Psoas muscle (tissue), 8 donors: ENCODE data around the gene PABPC4L. TPM values are rescaled to one million over a fixed set of nuclear protein-coding genes. Genes with fewer than 3 reads are reported as not detected.

Experiments used
- ATAC-seq, 4 donors: fragments of 200-7000 bp; cut with Tn5 transposase; one replicate each; pipeline ENCODE4 v1.9.1; 2020; ENCODE audit warnings: moderate library complexity in 3 of 4, mild to moderate bottlenecking in 2 of 4
- DNase-seq, 2 donors: peaks; one replicate each; pipeline ENCODE4 v3.0.0-alpha.2; 2020
- H3K27ac ChIP-seq: fragments of 200-600 bp; one replicate; pipeline ENCODE4 v1.8.0; 2022
- H3K27me3 ChIP-seq, 3 donors: fragments of 200-600 bp in 1 of 3; one replicate each; pipeline versions ENCODE4 v1.6.1 to v1.8.0; 2013 to 2022; ENCODE audit warnings: low read length in 2 of 3, mild to moderate bottlenecking in 2 of 3, moderate library complexity in 1 of 3; ENCODE audit not compliant: insufficient read depth in 3 of 3
- H3K36me3 ChIP-seq, 2 donors: fragments of 200-600 bp in 1 of 2; one replicate each; pipeline versions ENCODE4 v1.6.1 to v1.8.0; 2013 to 2022; ENCODE audit warnings: low read depth in 1 of 2, mild to moderate bottlenecking in 1 of 2, moderate library complexity in 1 of 2; ENCODE audit not compliant: insufficient read depth in 1 of 2
- H3K4me1 ChIP-seq: fragments of 200-600 bp; one replicate; pipeline ENCODE4 v1.8.0; 2022
- H3K4me3 ChIP-seq: fragments of 200-600 bp; one replicate; pipeline ENCODE4 v1.8.0; 2022; ENCODE audit warnings: mild to moderate bottlenecking
- H3K9me3 ChIP-seq: fragments of 200-600 bp; one replicate; pipeline ENCODE4 v1.8.0; 2022
- WGBS, 3 donors: extraction: QIAGEN DNeasy Blood & Tissue Kit; methylation state at CpG; one replicate each; pipeline versions ENCODE4 v1.1.6 to v1.1.7; 2013; 5-methylcytosine and 5-hydroxymethylcytosine counted together
- intact Hi-C, 2 donors: fragments of 100-400 bp; cut with DNase I; formaldehyde crosslinking; loops; one replicate each; pipeline versions ENCODE4 v1.11.0 to v1.14.2; 2022
- polyA plus RNA-seq, 3 donors: library from polyadenylated mRNA; stranded (reverse); fragments of 200-250 nt; gene quantifications; one replicate each; pipeline ENCODE4 v1.2.3, GENCODE V29; 2013
- total RNA-seq, 4 donors: library from RNA; stranded (reverse); fragmentation: NEBNext Ultra II Directional in 2 of 4; extraction: Animal tissue kit (Norgen Biotek cat#: 25700) in 2 of 4; gene quantifications; one replicate each; pipeline versions ENCODE4 v1.2.1 to v1.2.4, GENCODE V29; 2021 to 2023
- TF ChIP-seq, protein P1 (sequence below): fragments of 200-600 bp; IDR thresholded peaks from one replicate; pipeline ENCODE4 v1.8.0; 2022; ENCODE audit warnings: antibody characterized with exemption
- donor health status: healthy with polysubstance abuse.
- donor health status: DM: no; HTN: no; CAD: no; lungs with moderate emphysema.
- donor health status: Bipolar disorder and iron deficiency.
- donor health status: healthy.
- donor health status: DM: yes; HTN: yes; CAD: no.
- donor health status: DM: no; HTN: no; CAD: no.
- donor health status: DM: no; HTN: no; CAD: no.
- donor health status: DM: yes; HTN: yes; CAD: no.

PABPC4L gene
- total and polyA plus RNA-seq, 7 donors: 0.14 to 0.75 (median 0.23) TPM

DNA sequence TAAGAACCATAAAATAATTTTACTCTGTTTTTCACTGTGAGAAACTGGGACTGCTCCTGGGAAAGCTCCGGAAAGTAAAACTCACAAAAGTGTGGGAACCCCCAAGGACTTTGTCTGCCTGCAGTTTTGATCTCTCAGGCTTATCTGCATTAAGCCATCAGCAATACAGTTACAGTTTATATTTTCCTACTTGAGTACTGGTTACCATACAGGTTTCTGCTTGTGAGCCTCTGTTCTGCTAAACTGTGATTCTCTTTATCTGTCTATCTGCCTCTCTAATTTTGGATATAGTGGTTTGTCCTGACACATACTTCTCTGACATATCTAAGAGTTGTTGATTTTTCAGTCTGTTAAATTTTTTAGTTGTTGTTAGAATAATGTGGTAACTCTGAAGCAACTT lies 11.6 kb downstream of the PABPC4L start:
- intact Hi-C loops: no loop called here
- no peaks in the 10 kb centered on the region for H3K36me3 ChIP-seq
- H3K9me3 ChIP-seq: no peaks in the 10 kb centered on the region
- ATAC-seq (no peak), DNase-seq (no peak)
- TF ChIP-seq, protein P1, sequence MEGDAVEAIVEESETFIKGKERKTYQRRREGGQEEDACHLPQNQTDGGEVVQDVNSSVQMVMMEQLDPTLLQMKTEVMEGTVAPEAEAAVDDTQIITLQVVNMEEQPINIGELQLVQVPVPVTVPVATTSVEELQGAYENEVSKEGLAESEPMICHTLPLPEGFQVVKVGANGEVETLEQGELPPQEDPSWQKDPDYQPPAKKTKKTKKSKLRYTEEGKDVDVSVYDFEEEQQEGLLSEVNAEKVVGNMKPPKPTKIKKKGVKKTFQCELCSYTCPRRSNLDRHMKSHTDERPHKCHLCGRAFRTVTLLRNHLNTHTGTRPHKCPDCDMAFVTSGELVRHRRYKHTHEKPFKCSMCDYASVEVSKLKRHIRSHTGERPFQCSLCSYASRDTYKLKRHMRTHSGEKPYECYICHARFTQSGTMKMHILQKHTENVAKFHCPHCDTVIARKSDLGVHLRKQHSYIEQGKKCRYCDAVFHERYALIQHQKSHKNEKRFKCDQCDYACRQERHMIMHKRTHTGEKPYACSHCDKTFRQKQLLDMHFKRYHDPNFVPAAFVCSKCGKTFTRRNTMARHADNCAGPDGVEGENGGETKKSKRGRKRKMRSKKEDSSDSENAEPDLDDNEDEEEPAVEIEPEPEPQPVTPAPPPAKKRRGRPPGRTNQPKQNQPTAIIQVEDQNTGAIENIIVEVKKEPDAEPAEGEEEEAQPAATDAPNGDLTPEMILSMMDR: no peak
- 0 to 52% (median 41%) methylated on average over 1 of the region's 1 CpG for WGBS, 3 donors
- no peaks in the 10 kb centered on the region for H3K4me1 ChIP-seq
- no peak overlapping the region for H3K27ac ChIP-seq
- H3K4me3 ChIP-seq: no peak overlapping the region
- H3K27me3 ChIP-seq: no peaks in the 10 kb centered on the region

DNA sequence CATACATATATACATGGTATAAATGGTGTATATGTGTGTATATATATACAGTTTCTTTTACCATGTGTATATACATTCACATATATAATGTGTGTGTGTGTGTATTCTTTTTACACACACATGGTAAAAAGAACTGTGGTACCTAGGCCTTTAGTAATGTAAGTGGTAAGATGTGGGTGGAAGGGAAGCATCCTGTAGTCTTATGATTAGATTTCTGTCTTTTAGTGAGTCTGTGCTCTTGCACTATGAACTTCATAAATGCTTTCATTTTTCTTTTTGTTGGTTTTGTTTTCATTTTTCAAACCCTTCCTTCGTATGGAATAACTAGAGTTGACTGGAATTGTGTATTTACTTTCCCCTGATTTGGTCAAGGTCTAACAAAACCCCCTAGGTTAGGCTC lies 12.1 kb downstream of the PABPC4L start:
- Histone ChIP-seq H3K27ac (no peak overlapping the region), H3K4me1 (no peaks in the 10 kb centered on the region), H3K36me3 (no peaks in the 10 kb centered on the region), H3K9me3 (no peaks in the 10 kb centered on the region), H3K4me3 (no peak overlapping the region), H3K27me3 (no peaks in the 10 kb centered on the region)
- DNase-seq (no peak), ATAC-seq (no peak)
- TF ChIP-seq, protein P1: no peak
- 66 to 77% (median 74%) methylated on average over 1 of the region's 1 CpG for WGBS, 3 donors
- intact Hi-C loops: no loop called here

DNA sequence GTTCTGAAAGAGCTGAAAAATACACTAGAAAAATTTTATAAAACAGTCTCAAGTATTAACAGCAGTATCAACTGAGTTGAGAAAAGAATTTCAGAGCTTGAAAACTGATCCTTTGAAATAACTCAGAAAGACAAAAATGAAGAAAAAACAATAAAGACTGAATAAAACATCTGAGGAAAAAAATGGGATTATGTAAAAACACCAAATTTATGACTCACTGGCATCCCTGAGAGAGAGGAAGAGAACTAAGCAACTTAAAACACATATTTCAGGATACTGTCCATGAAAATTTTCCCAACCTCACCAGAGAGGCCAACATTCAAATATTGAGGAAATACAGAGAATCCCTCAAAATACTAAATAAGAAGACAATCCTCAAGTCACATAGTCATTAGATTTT lies 22.9 kb downstream of the PABPC4L start:
- DNase-seq (no peak), ATAC-seq (no peak)
- TF ChIP-seq, protein P1: no peak
- Histone ChIP-seq H3K27ac (no peak overlapping the region), H3K4me3 (no peak overlapping the region), H3K36me3 (no peaks in the 10 kb centered on the region), H3K9me3 (peaks cover 5% of the 10 kb centered on the region), H3K4me1 (no peaks in the 10 kb centered on the region), H3K27me3 (no peaks in the 10 kb centered on the region)
- intact Hi-C loops: no loop called here

DNA sequence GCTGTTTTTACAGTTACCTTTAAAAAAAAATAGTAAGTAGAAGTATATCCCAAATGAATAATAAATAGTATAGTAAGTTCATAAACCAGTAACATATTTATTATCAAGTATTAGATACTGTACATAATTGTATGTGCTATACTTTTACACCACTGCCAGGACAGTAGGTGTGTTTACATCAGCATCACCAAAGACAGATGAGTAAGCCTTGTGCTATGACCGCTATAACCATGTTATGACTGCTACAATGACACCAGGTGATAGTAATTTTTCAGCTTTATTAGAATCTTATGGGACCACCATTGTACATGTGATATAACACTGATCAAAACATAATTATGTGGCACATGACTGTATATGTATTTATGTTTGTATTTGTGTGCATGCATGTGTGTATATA lies 27.3 kb downstream of the PABPC4L start:
- intact Hi-C loops: no loop called here
- H3K4me3 ChIP-seq: no peak overlapping the region
- no peaks in the 10 kb centered on the region for H3K36me3 ChIP-seq
- TF ChIP-seq, protein P1: no peak
- no peak for DNase-seq
- ATAC-seq: no peak
- 92 to 95% (median 93%) methylated on average over 1 of the region's 1 CpG for WGBS, 3 donors
- no peaks in the 10 kb centered on the region for H3K4me1 ChIP-seq
- peaks cover 5% of the 10 kb centered on the region for H3K9me3 ChIP-seq
- H3K27me3 ChIP-seq: no peaks in the 10 kb centered on the region
- no peak overlapping the region for H3K27ac ChIP-seq

DNA sequence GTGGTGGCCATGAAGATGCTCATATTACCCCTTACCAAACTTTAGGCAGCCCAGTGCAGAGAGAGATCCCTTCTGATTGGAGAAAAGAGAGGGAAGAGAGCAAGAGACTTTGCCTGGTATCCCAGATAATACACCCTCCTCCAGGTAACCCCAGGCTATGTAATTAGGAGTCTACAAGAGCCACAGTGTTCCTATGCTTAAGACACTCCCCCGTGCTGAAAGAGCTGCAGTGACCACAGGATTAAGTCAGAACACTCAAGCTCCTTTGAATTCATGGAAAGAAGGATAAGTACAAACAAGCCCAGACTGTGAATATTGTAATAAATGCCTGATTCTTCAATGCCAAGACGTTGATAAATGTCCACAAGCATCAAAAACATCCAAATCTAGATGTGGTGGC lies 41.4 kb downstream of the PABPC4L start:
- no peaks in the 10 kb centered on the region for H3K27me3 ChIP-seq
- no peaks in the 10 kb centered on the region for H3K9me3 ChIP-seq

More for the DNA sequence above, 41.4 kb downstream of the PABPC4L start:
- Histone ChIP-seq H3K4me1 (no peaks in the 10 kb centered on the region), H3K27ac (no peak overlapping the region), H3K4me3 (no peak overlapping the region), H3K36me3 (no peaks in the 10 kb centered on the region)
- DNase-seq: no peak
- TF ChIP-seq, protein P1: no peak
- intact Hi-C loops: no loop called here
- ATAC-seq: no peak
- WGBS, 3 donors: 34 to 69% (median 66%) methylated on average over 2 of the region's 2 CpGs
